OCI-LY7 (cell line): ENCODE results near the gene GPSM1. TPM values are rescaled to one million over a fixed set of nuclear protein-coding genes. Genes with fewer than 3 reads are reported as not detected.
"Not testable (repeated sequence)": the region's sequence is repeated elsewhere in the genome, so short reads cannot be mapped to it uniquely, and the experiment has no call there.

ENCODE experiments used
- BruUV-seq: library from RNA; stranded (reverse); fragments of 400-500 nt; replicated peaks from 2 replicates; lab custom pipeline; 2021; lab: Mats Ljungman, UMichigan
- CTCF ChIA-PET: fragments of 300-600 bp; sonication (Branson Sonifier 250); formaldehyde crosslinking; loops from one replicate; lab custom pipeline; 2022; ENCODE audit warnings: antibody characterized with exemption; ENCODE audit not compliant: unreplicated experiment; lab: Charles Lee
- POLR2A ChIA-PET: fragments of 300-600 bp; sonication (Branson Sonifier 250); formaldehyde crosslinking; loops from one replicate; lab custom pipeline; 2022; ENCODE audit warnings: antibody characterized with exemption; lab: Charles Lee
- DNase-seq: peaks from one replicate; pipeline ENCODE4 v3.0.0-alpha.2; 2015; ENCODE audit warnings: low spot score
- H2AFZ ChIP-seq: fragments of 200-600 bp; sonication (generic), shearing (Covaris generic); 2 replicates; pipeline ENCODE4 v1.6.1; 2014; ENCODE audit warnings: mild to moderate bottlenecking, antibody characterized with exemption, low read length, moderate library complexity
- H3K27ac ChIP-seq: fragments of 200-600 bp; sonication (generic); 2 replicates; pipeline ENCODE4 v1.5.1; 2014; ENCODE audit warnings: mixed run types, low read depth, mild to moderate bottlenecking, moderate library complexity, low read length, inconsistent platforms; ENCODE audit not compliant: poor library complexity, severe bottlenecking
- H3K36me3 ChIP-seq: fragments of 200-600 bp; sonication (generic); 2 replicates; pipeline ENCODE4 v1.6.1; 2014; ENCODE audit warnings: mild to moderate bottlenecking, antibody characterized with exemption, low read length, moderate library complexity, mixed read lengths; ENCODE audit not compliant: insufficient read depth
- H3K4me1 ChIP-seq: fragments of 200-600 bp; sonication (generic); 2 replicates; pipeline ENCODE4 v1.5.1; 2014; ENCODE audit warnings: mild to moderate bottlenecking, low read length; ENCODE audit not compliant: insufficient read depth, poor library complexity, severe bottlenecking
- H3K4me2 ChIP-seq: fragments of 200-600 bp; sonication (generic); 2 replicates; pipeline ENCODE4 v1.6.1; 2014; ENCODE audit warnings: mild to moderate bottlenecking, low read length
- H3K4me3 ChIP-seq: fragments of 200-600 bp; sonication (generic); 2 replicates; pipeline ENCODE4 v1.5.1; 2014; ENCODE audit warnings: mild to moderate bottlenecking, low read depth, low read length; ENCODE audit not compliant: poor library complexity, severe bottlenecking
- H3K79me2 ChIP-seq: fragments of 200-600 bp; sonication (generic); 2 replicates; pipeline ENCODE4 v1.6.1; 2016; ENCODE audit warnings: low read depth, mild to moderate bottlenecking, low read length, moderate library complexity, mixed read lengths; ENCODE audit not compliant: insufficient read depth
- H3K9me2 ChIP-seq: fragments of 200-600 bp; sonication (generic); 2 replicates; pipeline ENCODE4 v1.6.1; 2016; ENCODE audit warnings: mild to moderate bottlenecking, low read length, mixed read lengths; ENCODE audit not compliant: insufficient read depth
- H3K9me3 ChIP-seq: fragments of 200-600 bp; sonication (generic); 2 replicates; pipeline ENCODE4 v1.6.1; 2014; ENCODE audit warnings: mild to moderate bottlenecking, mixed run types, low read length, mixed read lengths
- H4K20me1 ChIP-seq: fragments of 200-600 bp; sonication (generic); 2 replicates; pipeline ENCODE4 v1.6.1; 2014; ENCODE audit warnings: mild to moderate bottlenecking, antibody characterized with exemption, low read length, moderate library complexity, mixed read lengths; ENCODE audit not compliant: insufficient read depth
- CTCF ChIP-seq: fragments of 200-600 bp; sonication (generic); conservative IDR thresholded peaks from 2 replicates; pipeline ENCODE4 v1.5.1; 2014; ENCODE audit warnings: mild to moderate bottlenecking, antibody characterized with exemption, low read length, moderate library complexity, mixed read lengths
- EZH2phosphoT487 ChIP-seq: fragments of 200-600 bp; sonication (generic); IDR thresholded peaks from 2 replicates; pipeline ENCODE4 v1.6.1; 2018; ENCODE audit warnings: low read depth, borderline replicate concordance, mild to moderate bottlenecking, mixed run types, antibody characterized with exemption, low read length, moderate library complexity, mixed read lengths
- intact Hi-C: fragments of 100-400 bp; cut with micrococcal nuclease; formaldehyde crosslinking; loops from one replicate; pipeline ENCODE4 v1.10.0; 2022; ENCODE audit not compliant: unreplicated experiment
- total RNA-seq, 2 experiments: library from RNA; depleted of rRNA in 1 of 2; stranded (reverse); fragments of >200 nt in 1 of 2; shearing (Covaris generic) in 1 of 2; gene quantifications; 2 replicates each; pipeline ENCODE4 v1.2.3, GENCODE V29; 2014 to 2022

The GPSM1 gene
- total RNA-seq, 2 experiments from 2014 or later, result not detected

- TF ChIP-seq CTCF (no peak), EZH2phosphoT487 (no peak)
- ChIA-PET POLR2A (no interaction called here), CTCF (no interaction called here)
- no peak for DNase-seq
- Histone ChIP-seq H3K4me3 (no peak overlapping the region), H3K79me2 (no peaks in the 10 kb centered on the region), H3K9me3 (no peaks in the 10 kb centered on the region), H3K4me2 (no peak overlapping the region), H3K36me3 (no peaks in the 10 kb centered on the region), H3K27ac (no peak overlapping the region), H3K4me1 (no peaks in the 10 kb centered on the region), H4K20me1 (no peaks in the 10 kb centered on the region), H2AFZ (no peak overlapping the region), H3K9me2 (no peaks in the 10 kb centered on the region)
- BruUV-seq, result no TSS peak
- intact Hi-C loops, result no loop called here
These were observed 24.0 kb downstream of the GPSM1 start for GRCh38 chr9:136351252-136351800.

GRCh38 chr9:136351868-136352267 is 24.5 kb downstream of the GPSM1 start:
- H3K4me3 ChIP-seq, H2AFZ ChIP-seq, BruUV-seq, H3K9me3 ChIP-seq, POLR2A ChIA-PET, intact Hi-C loops, CTCF ChIA-PET, H3K27ac ChIP-seq, DNase-seq, H3K36me3 ChIP-seq, H3K9me2 ChIP-seq, H3K4me1 ChIP-seq, H3K4me2 ChIP-seq, H3K79me2 ChIP-seq, H4K20me1 ChIP-seq: not testable (repeated sequence)

GRCh38 chr9:136352682-136353081 is 25.3 kb downstream of the GPSM1 start:
- CTCF ChIA-PET, result no interaction called here
- H3K79me2 ChIP-seq, result no peaks in the 10 kb centered on the region
- H3K9me2 ChIP-seq, result no peaks in the 10 kb centered on the region
- H3K4me2 ChIP-seq, result no peak overlapping the region
- intact Hi-C loops, result no loop called here
- H3K4me1 ChIP-seq, result no peaks in the 10 kb centered on the region
- H3K27ac ChIP-seq, result no peak overlapping the region
- no TSS peak for BruUV-seq
- H3K36me3 ChIP-seq, result no peaks in the 10 kb centered on the region
- no peak for DNase-seq
- no peak overlapping the region for H3K4me3 ChIP-seq
- no peaks in the 10 kb centered on the region for H4K20me1 ChIP-seq
- POLR2A ChIA-PET, result interaction anchor here (0.6 kb wide), 1 partner anchor 360 kb away, joined by 3 read pairs; no protein-coding TSS in a partner anchor
- H3K9me3 ChIP-seq, result no peaks in the 10 kb centered on the region
- TF ChIP-seq CTCF (no peak), EZH2phosphoT487 (no peak)
- H2AFZ ChIP-seq, result no peak overlapping the region
